ENCODE measurements around the gene POTEH. TPM values are rescaled to one million over a fixed set of nuclear protein-coding genes. Genes with fewer than 3 reads are reported as not detected.
"Not testable (repeated sequence)": the region's sequence is repeated elsewhere in the genome, so short reads cannot be mapped to it uniquely, and the experiment has no call there.

The POTEH gene
- not detected for polyA plus RNA-seq (2013, experiment 1 of 2)
- not detected for polyA plus RNA-seq (2013, experiment 2 of 2)

DNA sequence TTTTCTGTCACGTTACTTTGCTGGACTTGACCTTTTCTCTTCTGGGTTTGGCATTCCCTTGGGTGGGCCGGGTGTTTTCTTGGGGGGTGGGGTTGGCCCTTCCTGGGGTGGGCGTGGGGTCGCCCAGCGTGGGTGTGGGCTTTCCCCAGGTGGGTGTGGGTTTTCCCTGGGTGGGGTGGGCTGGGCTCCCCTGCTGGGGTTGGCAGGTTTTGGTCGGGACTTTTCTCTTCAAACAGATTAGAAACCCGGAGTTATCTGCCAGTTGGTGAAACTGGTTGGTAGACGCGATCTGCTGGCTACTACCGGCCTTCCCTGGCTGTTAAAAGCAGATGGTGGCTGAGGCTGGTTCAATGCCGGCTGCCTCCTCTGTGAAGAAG lies at the start of gene POTEH:
Gene POTEH, plus strand, starts transcription at position 278 of the 377 bp plus-strand sequence. Its CDS starts 52 bp downstream, at position 330.
- DNase-seq; H3K79me1 ChIP-seq (ENCODE audit: low read length); H2BK120ac ChIP-seq (ENCODE audit: low read depth, low read length); H2AK5ac ChIP-seq (ENCODE audit: low read length); H3K4me2 ChIP-seq (ENCODE audit: low read length); H2BK5ac ChIP-seq (ENCODE audit: low read length); H3K79me2 ChIP-seq (ENCODE audit: control insufficient read depth, insufficient read depth, low read length); H3K56ac ChIP-seq (ENCODE audit: low read length); H3K27ac ChIP-seq (ENCODE audit: low read depth, low read length); H3K23ac ChIP-seq (ENCODE audit: low read length); H3K9ac ChIP-seq (ENCODE audit: low read length); H2BK15ac ChIP-seq (replicated peaks; ENCODE audit: low read depth); H3K4me3 ChIP-seq (ENCODE audit: low read length); H3K27me3 ChIP-seq (ENCODE audit: insufficient read depth, low read length, poor library complexity); H3K18ac ChIP-seq (ENCODE audit: low read length); H3K4ac ChIP-seq (ENCODE audit: low read depth, low read length); H3K36me3 ChIP-seq (ENCODE audit: control insufficient read depth, insufficient read depth, low read length); H3K4me1 ChIP-seq (ENCODE audit: control insufficient read depth, low read depth, low read length); H4K8ac ChIP-seq (ENCODE audit: low read depth, low read length); H4K5ac ChIP-seq (ENCODE audit: low read length): not testable (repeated sequence)
- WGBS (ENCODE audit: extremely low coverage, insufficient coverage, low lambda C conversion rate): no CpG with 5 or more reads among the region's 11 CpGs

GRCh38 chr22:15642288-15642861 lies 47.5 kb upstream of the POTEH start:
- H3K79me2 ChIP-seq (ENCODE audit: control insufficient read depth, insufficient read depth, low read length); H4K8ac ChIP-seq (ENCODE audit: low read depth, low read length); H3K27ac ChIP-seq (ENCODE audit: low read depth, low read length); H3K18ac ChIP-seq (ENCODE audit: low read length); H3K4ac ChIP-seq (ENCODE audit: low read depth, low read length); H3K4me2 ChIP-seq (ENCODE audit: low read length); H3K79me1 ChIP-seq (ENCODE audit: low read length); DNase-seq; H2BK15ac ChIP-seq (replicated peaks; ENCODE audit: low read depth); H3K4me1 ChIP-seq (ENCODE audit: control insufficient read depth, low read depth, low read length); H3K23ac ChIP-seq (ENCODE audit: low read length); H3K9ac ChIP-seq (ENCODE audit: low read length); H4K5ac ChIP-seq (ENCODE audit: low read length); H3K56ac ChIP-seq (ENCODE audit: low read length); H3K4me3 ChIP-seq (ENCODE audit: low read length); H3K27me3 ChIP-seq (ENCODE audit: insufficient read depth, low read length, poor library complexity); H2AK5ac ChIP-seq (ENCODE audit: low read length); H2BK5ac ChIP-seq (ENCODE audit: low read length); H3K36me3 ChIP-seq (ENCODE audit: control insufficient read depth, insufficient read depth, low read length); H2BK120ac ChIP-seq (ENCODE audit: low read depth, low read length): not testable (repeated sequence)
- no CpG with 5 or more reads among the region's 19 CpGs for WGBS (ENCODE audit: extremely low coverage, insufficient coverage, low lambda C conversion rate)

DNA sequence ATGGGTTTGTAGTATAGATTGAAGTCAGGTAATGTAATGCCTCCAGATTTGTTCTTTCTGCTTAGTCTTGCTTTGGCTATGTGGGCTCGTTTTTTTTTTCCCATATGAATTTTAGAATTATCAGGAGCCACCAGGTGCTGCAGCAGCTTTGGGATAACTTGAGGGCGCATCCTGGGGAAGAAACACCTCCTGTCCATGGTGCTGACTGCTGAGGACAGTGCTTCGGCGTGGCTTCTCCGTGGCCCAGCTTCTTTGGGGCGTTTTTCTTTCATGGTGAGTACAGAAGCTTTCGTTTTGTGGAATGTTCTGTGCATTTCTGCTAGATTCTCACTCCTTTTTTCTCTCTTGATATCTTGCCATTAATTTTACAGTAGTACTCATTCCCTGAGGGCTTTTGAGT lies 37.9 kb upstream of the POTEH start:
- not testable (repeated sequence) for H3K36me3 ChIP-seq (ENCODE audit: control insufficient read depth, insufficient read depth, low read length); H2BK120ac ChIP-seq (ENCODE audit: low read depth, low read length); H4K5ac ChIP-seq (ENCODE audit: low read length); H3K4me3 ChIP-seq (ENCODE audit: low read length); H3K27me3 ChIP-seq (ENCODE audit: insufficient read depth, low read length, poor library complexity); H4K8ac ChIP-seq (ENCODE audit: low read depth, low read length); H2AK5ac ChIP-seq (ENCODE audit: low read length); H3K23ac ChIP-seq (ENCODE audit: low read length); DNase-seq; H3K18ac ChIP-seq (ENCODE audit: low read length); H3K4me1 ChIP-seq (ENCODE audit: control insufficient read depth, low read depth, low read length); H2BK15ac ChIP-seq (replicated peaks; ENCODE audit: low read depth); H3K56ac ChIP-seq (ENCODE audit: low read length); H3K27ac ChIP-seq (ENCODE audit: low read depth, low read length); H3K4me2 ChIP-seq (ENCODE audit: low read length); H3K9ac ChIP-seq (ENCODE audit: low read length); H3K4ac ChIP-seq (ENCODE audit: low read depth, low read length); H2BK5ac ChIP-seq (ENCODE audit: low read length); H3K79me1 ChIP-seq (ENCODE audit: low read length); H3K79me2 ChIP-seq (ENCODE audit: control insufficient read depth, insufficient read depth, low read length)
- WGBS (ENCODE audit: extremely low coverage, insufficient coverage, low lambda C conversion rate): no CpG with 5 or more reads among the region's 7 CpGs

DNA sequence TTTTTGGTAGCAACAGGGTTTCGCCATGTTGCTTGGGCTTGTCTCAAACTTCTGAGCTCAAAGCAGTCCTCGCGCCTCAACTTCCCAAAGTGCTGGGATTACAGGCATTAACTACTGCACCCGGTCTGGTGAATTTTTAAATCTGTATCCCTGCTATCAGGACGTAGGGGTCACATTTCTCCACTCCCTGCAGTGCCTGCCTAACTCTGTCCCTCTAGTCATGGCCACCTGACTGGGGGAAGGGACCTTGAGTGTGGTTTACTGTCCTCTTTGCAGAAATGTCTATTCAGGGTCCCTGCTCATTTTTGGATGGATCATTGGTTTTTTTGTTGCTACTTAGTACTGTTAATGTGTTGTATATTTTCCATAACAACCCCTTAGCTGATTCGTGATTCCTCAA lies 37.1 kb upstream of the POTEH start:
- not testable (repeated sequence) for H3K18ac ChIP-seq (ENCODE audit: low read length); H3K36me3 ChIP-seq (ENCODE audit: control insufficient read depth, insufficient read depth, low read length); H2BK120ac ChIP-seq (ENCODE audit: low read depth, low read length); H3K79me1 ChIP-seq (ENCODE audit: low read length); DNase-seq; H3K56ac ChIP-seq (ENCODE audit: low read length); H3K4me2 ChIP-seq (ENCODE audit: low read length); H3K4me3 ChIP-seq (ENCODE audit: low read length); H2BK5ac ChIP-seq (ENCODE audit: low read length); H3K27ac ChIP-seq (ENCODE audit: low read depth, low read length); H2BK15ac ChIP-seq (replicated peaks; ENCODE audit: low read depth); H4K8ac ChIP-seq (ENCODE audit: low read depth, low read length); H3K79me2 ChIP-seq (ENCODE audit: control insufficient read depth, insufficient read depth, low read length); H3K9ac ChIP-seq (ENCODE audit: low read length); H4K5ac ChIP-seq (ENCODE audit: low read length); H3K4ac ChIP-seq (ENCODE audit: low read depth, low read length); H3K4me1 ChIP-seq (ENCODE audit: control insufficient read depth, low read depth, low read length); H2AK5ac ChIP-seq (ENCODE audit: low read length); H3K23ac ChIP-seq (ENCODE audit: low read length); H3K27me3 ChIP-seq (ENCODE audit: insufficient read depth, low read length, poor library complexity)
- WGBS (ENCODE audit: extremely low coverage, insufficient coverage, low lambda C conversion rate): no CpG with 5 or more reads among the region's 6 CpGs

GRCh38 chr22:15653241-15653640 lies 36.6 kb upstream of the POTEH start:
- H3K4me2 ChIP-seq (ENCODE audit: low read length); H3K9ac ChIP-seq (ENCODE audit: low read length); H3K4me3 ChIP-seq (ENCODE audit: low read length); H3K23ac ChIP-seq (ENCODE audit: low read length); H3K79me1 ChIP-seq (ENCODE audit: low read length); H2BK5ac ChIP-seq (ENCODE audit: low read length); H4K8ac ChIP-seq (ENCODE audit: low read depth, low read length); H2BK15ac ChIP-seq (replicated peaks; ENCODE audit: low read depth); H3K56ac ChIP-seq (ENCODE audit: low read length); H3K27me3 ChIP-seq (ENCODE audit: insufficient read depth, low read length, poor library complexity); H4K5ac ChIP-seq (ENCODE audit: low read length); H3K4ac ChIP-seq (ENCODE audit: low read depth, low read length); H3K18ac ChIP-seq (ENCODE audit: low read length); H3K4me1 ChIP-seq (ENCODE audit: control insufficient read depth, low read depth, low read length); H2BK120ac ChIP-seq (ENCODE audit: low read depth, low read length); H3K27ac ChIP-seq (ENCODE audit: low read depth, low read length); H3K36me3 ChIP-seq (ENCODE audit: control insufficient read depth, insufficient read depth, low read length); DNase-seq; H3K79me2 ChIP-seq (ENCODE audit: control insufficient read depth, insufficient read depth, low read length); H2AK5ac ChIP-seq (ENCODE audit: low read length): not testable (repeated sequence)
- no CpG with 5 or more reads among the region's 2 CpGs for WGBS (ENCODE audit: extremely low coverage, insufficient coverage, low lambda C conversion rate)

- DNase-seq; H3K18ac ChIP-seq (ENCODE audit: low read length); H3K36me3 ChIP-seq (ENCODE audit: control insufficient read depth, insufficient read depth, low read length); H4K8ac ChIP-seq (ENCODE audit: low read depth, low read length); H2AK5ac ChIP-seq (ENCODE audit: low read length); H3K4me1 ChIP-seq (ENCODE audit: control insufficient read depth, low read depth, low read length); H3K27me3 ChIP-seq (ENCODE audit: insufficient read depth, low read length, poor library complexity); H3K56ac ChIP-seq (ENCODE audit: low read length); H3K79me2 ChIP-seq (ENCODE audit: control insufficient read depth, insufficient read depth, low read length); H3K27ac ChIP-seq (ENCODE audit: low read depth, low read length); H3K23ac ChIP-seq (ENCODE audit: low read length); H2BK5ac ChIP-seq (ENCODE audit: low read length); H3K4me2 ChIP-seq (ENCODE audit: low read length); H3K4ac ChIP-seq (ENCODE audit: low read depth, low read length); H2BK15ac ChIP-seq (replicated peaks; ENCODE audit: low read depth); H3K9ac ChIP-seq (ENCODE audit: low read length); H2BK120ac ChIP-seq (ENCODE audit: low read depth, low read length); H3K79me1 ChIP-seq (ENCODE audit: low read length); H4K5ac ChIP-seq (ENCODE audit: low read length); H3K4me3 ChIP-seq (ENCODE audit: low read length): not testable (repeated sequence)
- no CpG with 5 or more reads among the region's 2 CpGs for WGBS (ENCODE audit: extremely low coverage, insufficient coverage, low lambda C conversion rate)
Observed at GRCh38 chr22:15661102-15661501, 28.7 kb upstream of the POTEH start.
